Tibial nerve (tissue), 4 donors: ENCODE data around the gene NOX5.

Source experiments
- CTCF ChIP-seq, 5 experiments: fragments of 200-600 bp in 3 of 5; fragments of 450-650 bp in 2 of 5; sonication (generic) in 3 of 5; IDR thresholded peaks; one replicate each; pipeline ENCODE4 v1.5.1; 2016 to 2019; ENCODE audit warnings: antibody characterized with exemption in 5 of 5, mild to moderate bottlenecking in 3 of 5, moderate library complexity in 2 of 5
- EP300 ChIP-seq, 2 donors: sonication (generic); formaldehyde crosslinking; IDR thresholded peaks; one replicate each; pipeline ENCODE4 v1.6.1; 2017; ENCODE audit warnings: antibody characterized with exemption in 2 of 2, mild to moderate bottlenecking in 1 of 2
- POLR2A ChIP-seq, 2 donors: fragments of 450-650 bp; IDR thresholded peaks; one replicate each; pipeline ENCODE4 v1.6.1; 2017; ENCODE audit warnings: antibody characterized with exemption in 2 of 2, mild to moderate bottlenecking in 2 of 2, moderate library complexity in 2 of 2

DNA sequence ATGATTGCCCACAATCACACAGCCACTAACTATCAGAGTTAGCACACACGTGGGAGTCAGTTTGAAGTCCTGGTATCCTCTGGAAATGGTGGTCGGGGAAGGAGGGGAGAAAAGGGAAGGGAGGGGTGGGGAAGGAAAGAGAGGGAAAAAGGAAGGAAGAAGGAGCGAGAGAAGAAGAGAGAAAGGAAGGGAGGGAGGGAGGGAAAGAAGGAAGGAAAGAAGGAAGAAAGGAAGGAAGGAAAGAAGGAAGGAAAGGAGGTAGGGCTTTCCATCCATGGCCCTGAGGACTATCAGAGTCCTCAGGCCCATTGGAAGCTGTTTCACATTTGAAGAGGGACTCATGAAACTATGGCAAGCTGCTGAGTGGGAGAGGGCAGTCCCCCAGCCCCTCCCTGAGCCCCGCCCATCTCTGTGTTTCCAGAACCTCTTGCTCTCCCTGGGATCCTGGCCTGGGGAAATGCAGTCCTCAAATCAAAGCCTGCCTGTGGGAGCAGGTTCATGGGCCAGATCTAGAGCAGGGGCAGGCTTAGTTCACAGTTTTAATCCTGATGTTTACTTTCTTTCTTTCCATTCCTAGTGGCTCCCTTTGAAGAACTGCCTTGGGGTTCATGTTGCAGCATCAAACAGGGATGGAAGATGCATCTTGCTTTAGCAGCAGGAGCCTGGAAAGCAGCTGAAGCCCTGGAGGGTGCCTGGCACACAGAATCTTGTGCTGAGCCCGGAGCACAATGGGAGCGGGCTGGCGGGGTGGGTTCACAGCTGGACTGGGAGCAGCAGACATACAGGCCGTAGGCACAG, 79.8 kb downstream of the NOX5 start:
- TF ChIP-seq CTCF (IDR thresholded peaks at IDR 0.05) (no peak), EP300 (IDR thresholded peaks at IDR 0.05) (no peak), POLR2A (IDR thresholded peaks at IDR 0.05) (no peak)
